Measurements from ENCODE around the gene KIAA1958.

GRCh38 chr9:112520656-112521055 is 34.0 kb downstream of the KIAA1958 start:
- TF ChIP-seq CEBPB (IDR thresholded peaks at IDR 0.05) (no peak), HMGXB4 (CRISPR knock-in tag; IDR thresholded peaks at IDR 0.05; ENCODE audit: borderline replicate concordance) (no peak), POLR2A (IDR thresholded peaks at IDR 0.05; ENCODE audit: low read length) (no peak), HDAC2 (IDR thresholded peaks at IDR 0.05) (no peak), EP300 (IDR thresholded peaks at IDR 0.05) (no peak), CTCF (IDR thresholded peaks at IDR 0.05) (no peak), MAFK (IDR thresholded peaks at IDR 0.05; ENCODE audit: partially characterized antibody) (no peak), JUNB (IDR thresholded peaks at IDR 0.05) (no peak), REST (IDR thresholded peaks at IDR 0.05) (no peak), BCL3 (IDR thresholded peaks at IDR 0.05) (no peak), BHLHE40 (IDR thresholded peaks at IDR 0.05; ENCODE audit: low read depth, low read length) (no peak)
